Daoy (cell line): Measurements from ENCODE around the gene PITPNM1. TPM values are rescaled to one million over a fixed set of nuclear protein-coding genes. Genes with fewer than 3 reads are reported as not detected.

Experiments
- DNase-seq: peaks from one replicate; pipeline ENCODE4 v3.0.0-alpha.2; 2015; ENCODE audit warnings: low read depth
- total RNA-seq: library from RNA; depleted of rRNA; stranded (reverse); fragments of >200 nt; shearing (Covaris generic); gene quantifications from 2 replicates; pipeline ENCODE4 v1.2.3, GENCODE V29; 2014

The PITPNM1 gene
- total RNA-seq, 1 experiment from 2014 or later = 32.1 TPM

- no peak for DNase-seq
These were observed 1.8 kb downstream of the PITPNM1 start for GRCh38 chr11:67503119-67504004.

- no peak for DNase-seq
These were observed 2.7 kb downstream of the PITPNM1 start for GRCh38 chr11:67502328-67502979.

- no peak for DNase-seq
These were observed 3.3 kb downstream of the PITPNM1 start for GRCh38 chr11:67501854-67502253.

- no peak for DNase-seq
These were observed 4.1 kb downstream of the PITPNM1 start for GRCh38 chr11:67500831-67501715.

- DNase-seq = no peak
These were observed 4.7 kb downstream of the PITPNM1 start for GRCh38 chr11:67500484-67500821.

GRCh38 chr11:67499808-67500483 lies 5.2 kb downstream of the PITPNM1 start:
- DNase-seq = no peak

DNA sequence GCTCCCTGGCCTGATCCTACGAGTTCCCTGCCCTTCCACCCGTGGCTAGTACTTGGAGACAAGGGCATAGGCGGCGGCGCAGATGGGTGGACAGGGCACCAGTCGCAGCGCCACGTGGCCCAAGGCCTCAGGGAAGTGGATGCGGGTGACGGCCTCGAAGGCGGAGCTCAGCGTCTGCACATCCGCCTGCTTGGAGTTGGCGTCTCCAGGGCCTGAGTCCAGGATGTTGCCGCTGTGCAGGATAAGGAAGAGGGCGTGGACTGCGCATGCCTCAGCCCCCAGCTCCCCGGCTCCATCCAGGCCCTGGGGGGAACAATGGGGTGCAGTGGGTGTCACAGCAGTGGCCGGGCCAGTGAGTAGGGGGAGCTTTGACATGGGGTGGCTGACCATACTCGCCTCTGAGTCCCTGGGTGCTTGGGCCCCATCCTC lies 6.6 kb downstream of the PITPNM1 start:
- DNase-seq = no peak

GRCh38 chr11:67497656-67498291 lies 7.4 kb downstream of the PITPNM1 start:
- no peak for DNase-seq

DNA sequence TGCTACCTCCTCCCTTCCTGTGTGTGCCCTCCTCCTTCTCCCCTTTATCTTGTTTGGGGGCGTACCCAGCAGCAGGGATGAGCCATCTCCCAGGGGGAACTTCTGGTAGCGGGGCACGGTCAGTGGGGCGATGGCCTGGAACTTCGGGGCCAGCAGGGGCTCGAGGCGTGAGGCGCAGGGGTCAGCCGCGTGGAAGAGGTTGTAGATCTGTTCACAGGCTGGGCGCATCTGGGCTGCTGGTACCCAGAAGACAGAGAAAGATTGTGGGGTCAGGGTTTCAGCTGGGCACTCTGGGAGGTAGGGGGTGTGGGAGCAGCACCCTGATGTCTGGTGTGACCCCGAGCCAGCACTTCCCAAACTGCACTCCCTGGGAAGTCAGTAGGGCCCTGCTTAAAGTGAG lies 9.1 kb downstream of the PITPNM1 start:
- DNase-seq = no peak

GRCh38 chr11:67495234-67496005 lies 9.7 kb downstream of the PITPNM1 start:
- DNase-seq = no peak

GRCh38 chr11:67494371-67495233 lies 10.6 kb downstream of the PITPNM1 start:
- no peak for DNase-seq

- DNase-seq = no peak
These were observed 11.4 kb downstream of the PITPNM1 start for GRCh38 chr11:67493548-67494370.

DNA sequence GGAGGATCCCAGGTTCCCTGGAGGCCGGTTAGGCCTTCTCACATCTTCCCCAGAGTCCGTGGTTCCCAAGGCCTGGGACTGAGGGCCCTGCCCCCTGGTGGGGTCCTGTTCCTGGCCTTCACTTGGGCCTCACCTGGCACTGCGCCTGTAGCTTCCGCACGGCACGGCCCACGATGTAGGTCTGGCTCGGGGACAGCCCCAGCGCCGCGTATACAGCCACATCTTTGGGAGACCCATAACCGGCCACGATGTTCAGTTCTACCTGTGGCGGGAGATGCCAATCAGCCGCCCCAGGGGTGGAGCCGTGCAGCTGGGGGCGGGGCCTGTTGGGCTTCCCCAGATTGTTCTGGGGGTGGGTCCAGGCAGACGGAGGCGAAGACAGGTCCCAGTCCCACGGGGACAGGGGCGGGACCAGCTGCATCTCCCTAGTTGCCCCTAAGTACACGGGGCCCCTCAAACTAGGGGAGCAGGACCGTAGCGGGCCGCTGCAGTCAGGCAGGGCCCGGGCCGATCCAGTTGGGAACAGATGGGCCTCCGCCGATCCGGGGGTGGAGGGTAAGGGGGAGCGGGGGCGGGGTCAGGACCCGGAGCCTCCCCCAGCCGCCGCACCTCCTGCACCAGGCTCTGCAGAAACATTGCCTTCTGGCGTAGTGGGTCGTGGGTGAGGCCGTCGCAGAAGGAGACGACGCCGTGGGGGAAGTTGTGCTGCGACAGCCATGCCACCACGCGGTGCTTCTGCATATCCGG lies 12.2 kb downstream of the PITPNM1 start:
- no peak for DNase-seq

DNA sequence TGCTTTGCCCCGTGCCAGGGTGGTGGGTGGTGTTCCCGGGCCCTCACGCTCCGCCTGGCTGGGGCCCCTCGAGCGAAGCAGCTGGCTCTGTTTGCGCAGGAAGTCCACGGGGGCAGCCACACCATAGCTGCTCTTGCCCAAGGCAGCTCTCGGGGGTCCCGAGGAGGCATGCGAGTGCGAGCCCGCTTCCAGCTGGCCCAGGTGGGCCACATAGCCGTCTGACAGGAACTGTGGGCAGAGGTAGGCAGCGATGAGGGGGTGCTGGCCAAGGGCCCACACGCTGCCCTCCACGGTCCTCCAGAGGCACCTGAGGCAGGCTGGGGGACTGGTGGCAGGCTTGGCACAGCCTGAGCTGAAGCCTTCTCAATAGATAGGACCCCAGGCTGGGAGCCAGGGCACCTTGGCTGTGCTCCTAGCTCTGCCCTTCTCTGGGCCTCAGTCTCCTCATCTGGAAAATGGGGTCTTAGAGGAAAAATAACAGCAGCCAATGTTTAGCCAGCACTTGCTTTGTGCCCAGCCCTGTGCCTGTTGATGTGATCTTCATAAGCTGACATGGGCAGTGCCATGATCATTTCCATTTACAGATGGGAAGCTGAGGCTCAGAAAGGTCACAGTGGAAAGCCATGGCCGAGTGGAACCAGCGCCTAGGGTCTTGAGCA lies 13.0 kb downstream of the PITPNM1 start:
- DNase-seq = no peak

DNA sequence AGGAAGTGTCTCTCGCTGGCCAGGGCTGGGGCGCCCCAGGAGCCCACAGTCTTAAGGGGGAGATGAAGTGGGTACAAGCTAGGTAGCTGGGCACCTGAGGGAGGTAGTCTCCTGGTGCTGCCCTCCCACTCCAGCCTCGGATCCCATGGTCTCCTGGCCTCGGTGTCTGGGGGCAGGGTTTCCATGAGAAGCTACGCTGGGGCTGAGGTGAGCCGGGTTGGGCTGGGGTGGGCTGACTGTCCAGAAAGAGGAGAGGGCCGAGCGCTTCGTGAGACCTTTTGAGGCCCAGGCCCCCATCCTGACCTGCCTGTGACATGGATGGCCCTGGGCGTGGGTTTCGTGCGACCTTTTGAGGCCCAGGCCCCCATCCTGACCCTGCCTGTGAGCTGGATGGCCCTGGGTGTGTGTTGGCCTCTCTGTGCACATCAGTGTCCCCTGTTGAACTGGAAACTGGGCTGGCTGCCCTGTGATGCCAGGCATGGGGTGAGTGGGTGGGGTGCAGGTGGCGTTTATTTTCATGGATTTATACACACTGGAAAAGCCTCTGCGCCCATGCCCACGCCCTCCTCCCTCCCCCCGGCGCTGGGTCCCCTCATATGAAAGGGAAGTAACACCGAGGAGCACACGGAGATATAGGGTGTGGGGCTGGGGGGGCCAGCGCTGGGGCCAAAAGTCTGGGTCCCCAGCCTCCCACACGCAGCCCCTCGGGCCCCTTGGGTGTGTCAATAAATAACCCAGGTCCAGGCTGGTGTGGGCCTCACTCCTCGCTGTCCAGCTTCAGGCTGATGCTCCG lies 13.7 kb downstream of the PITPNM1 start:
- no peak for DNase-seq

- DNase-seq = no peak
These were observed 14.5 kb downstream of the PITPNM1 start for GRCh38 chr11:67490727-67491065.
